ENCODE data around the gene PRKCI.

Gene PRKCI

DNA sequence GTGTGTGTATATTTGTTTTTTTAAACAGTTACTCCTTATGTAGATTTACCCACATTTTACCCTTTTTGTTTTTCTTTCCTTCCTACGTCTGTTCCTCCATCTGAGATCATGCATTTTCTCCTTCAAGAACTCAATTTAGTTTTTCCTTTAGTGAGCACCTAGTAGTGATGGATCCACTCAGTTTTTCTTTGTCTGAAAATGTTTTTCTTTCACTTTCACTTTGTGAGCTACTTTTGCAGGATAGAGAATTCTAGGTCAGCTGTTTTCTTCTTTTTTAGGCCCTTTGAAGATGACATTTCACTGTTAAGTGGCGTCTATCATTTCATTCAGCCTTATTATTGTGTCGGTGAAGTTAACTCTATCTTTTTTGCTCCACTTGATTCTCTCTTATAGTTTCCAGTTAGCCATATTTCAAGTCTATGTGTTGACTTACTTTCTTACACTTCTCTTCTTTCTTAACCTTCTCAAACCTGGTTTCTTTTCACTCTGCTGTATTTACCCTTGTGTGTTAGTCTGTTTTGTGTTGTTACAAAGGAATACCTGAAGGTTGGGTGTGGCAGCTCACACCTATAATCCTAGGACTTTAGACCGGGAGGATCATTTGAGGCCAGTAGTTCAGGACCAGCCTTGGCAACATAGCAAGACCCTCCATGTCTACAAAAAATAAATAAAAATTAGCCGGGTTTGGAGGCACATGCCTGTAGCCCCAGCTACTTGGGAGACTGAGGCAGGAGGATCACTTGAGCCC is 55.8 kb downstream of the PRKCI start:
- TF ChIP-seq CTCF (IDR thresholded peaks at IDR 0.05; ENCODE audit: borderline replicate concordance, control extremely low read depth, extremely low read depth, insufficient read depth, missing control alignments), result no peak
- in situ Hi-C loops (cut with MboI; ENCODE audit: low sequenced_read_pairs, unreplicated experiment), result no loop called here
- DNase-seq (ENCODE audit: low spot score), result no peak

GRCh38 chr3:170278627-170279026 is 56.4 kb downstream of the PRKCI start:
- TF ChIP-seq CTCF (IDR thresholded peaks at IDR 0.05; ENCODE audit: borderline replicate concordance, control extremely low read depth, extremely low read depth, insufficient read depth, missing control alignments), result no peak
- in situ Hi-C loops (cut with MboI; ENCODE audit: low sequenced_read_pairs, unreplicated experiment), result no loop called here
- DNase-seq (ENCODE audit: low spot score), result no peak

GRCh38 chr3:170290194-170290593 is 68.0 kb downstream of the PRKCI start:
- no peak for TF ChIP-seq CTCF (IDR thresholded peaks at IDR 0.05; ENCODE audit: borderline replicate concordance, control extremely low read depth, extremely low read depth, insufficient read depth, missing control alignments)
- no peak for DNase-seq (ENCODE audit: low spot score)

DNA sequence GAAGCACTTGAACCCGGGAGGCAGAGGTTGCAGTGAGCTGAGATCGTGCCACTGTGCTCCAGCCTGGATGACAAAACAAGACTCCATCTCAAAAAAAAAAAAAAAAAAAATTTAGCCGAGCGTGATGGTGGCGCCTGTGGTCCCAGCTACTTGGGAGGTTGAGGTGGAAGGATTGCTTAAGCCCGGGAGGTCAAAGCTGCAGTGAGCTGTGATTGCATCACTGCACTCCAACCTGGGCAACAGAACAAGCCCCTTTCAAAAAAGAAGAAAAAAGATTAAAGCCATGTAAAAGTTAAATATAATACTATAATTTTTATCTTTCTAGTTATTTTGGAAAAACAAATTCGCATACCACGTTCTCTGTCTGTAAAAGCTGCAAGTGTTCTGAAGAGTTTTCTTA is 73.4 kb downstream of the PRKCI start:
- in situ Hi-C loops (cut with MboI; ENCODE audit: low sequenced_read_pairs, unreplicated experiment), result no loop called here
- no peak for DNase-seq (ENCODE audit: low spot score)
- TF ChIP-seq CTCF (IDR thresholded peaks at IDR 0.05; ENCODE audit: borderline replicate concordance, control extremely low read depth, extremely low read depth, insufficient read depth, missing control alignments), result no peak

More at GRCh38 chr3:170290194-170290593, 68.0 kb downstream of the PRKCI start:
- in situ Hi-C loops (cut with MboI; ENCODE audit: low sequenced_read_pairs, unreplicated experiment), result no loop called here

DNA sequence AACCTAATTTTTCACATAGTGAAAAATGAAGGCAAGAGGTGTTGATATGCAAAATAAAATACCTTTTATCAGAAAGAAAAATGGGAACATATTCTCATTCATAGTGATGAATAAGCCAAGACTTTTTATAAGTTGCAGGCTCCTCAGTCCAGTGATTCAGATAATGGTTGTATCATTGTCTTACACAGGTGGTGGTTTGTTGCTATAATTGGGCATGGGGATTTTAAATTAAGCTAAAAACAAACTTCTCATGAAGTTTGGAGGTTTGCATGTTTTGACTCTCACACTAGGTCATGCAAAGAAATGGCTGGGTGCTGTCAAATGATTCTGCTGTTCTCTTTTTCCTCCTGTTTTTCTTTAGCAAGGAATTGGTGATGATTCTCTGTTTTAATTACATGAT is 74.5 kb downstream of the PRKCI start:
- TF ChIP-seq CTCF (IDR thresholded peaks at IDR 0.05; ENCODE audit: borderline replicate concordance, control extremely low read depth, extremely low read depth, insufficient read depth, missing control alignments), result no peak
- in situ Hi-C loops (cut with MboI; ENCODE audit: low sequenced_read_pairs, unreplicated experiment), result no loop called here
- peak; percentile 35 for DNase-seq (ENCODE audit: low spot score)

DNA sequence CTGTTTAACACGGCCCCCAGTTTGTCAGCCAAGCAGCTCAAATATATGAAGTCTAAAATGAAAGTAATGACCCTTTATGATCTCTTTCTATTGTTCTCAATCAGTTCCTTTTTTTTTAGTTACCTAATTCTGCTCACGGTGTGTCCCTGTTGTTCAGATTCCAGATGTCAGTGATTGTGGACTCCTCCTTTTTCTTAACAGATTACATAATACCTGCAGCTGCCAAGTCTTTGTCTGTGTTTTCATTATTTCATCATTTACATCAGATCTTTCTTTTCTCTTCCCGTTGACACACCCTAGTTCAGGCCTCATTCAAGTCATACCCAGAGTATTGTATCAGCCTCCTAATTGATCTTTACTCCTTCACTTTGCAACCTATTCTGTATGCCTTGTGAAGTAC is 79.2 kb downstream of the PRKCI start:
- DNase-seq (ENCODE audit: low spot score), result no peak
- in situ Hi-C loops (cut with MboI; ENCODE audit: low sequenced_read_pairs, unreplicated experiment), result no loop called here
- TF ChIP-seq CTCF (IDR thresholded peaks at IDR 0.05; ENCODE audit: borderline replicate concordance, control extremely low read depth, extremely low read depth, insufficient read depth, missing control alignments), result no peak
